DMS 273 (cell line): ENCODE data around the gene C9orf78.
A peak's percentile ranks its signal among the peaks of the same experiment; 100 is the strongest.

Experiments
- DNase-seq: peaks from one replicate; lab custom pipeline; 2025; ENCODE audit not compliant: unreplicated experiment; lab: John Stamatoyannopoulos, UW

Gene C9orf78

DNA sequence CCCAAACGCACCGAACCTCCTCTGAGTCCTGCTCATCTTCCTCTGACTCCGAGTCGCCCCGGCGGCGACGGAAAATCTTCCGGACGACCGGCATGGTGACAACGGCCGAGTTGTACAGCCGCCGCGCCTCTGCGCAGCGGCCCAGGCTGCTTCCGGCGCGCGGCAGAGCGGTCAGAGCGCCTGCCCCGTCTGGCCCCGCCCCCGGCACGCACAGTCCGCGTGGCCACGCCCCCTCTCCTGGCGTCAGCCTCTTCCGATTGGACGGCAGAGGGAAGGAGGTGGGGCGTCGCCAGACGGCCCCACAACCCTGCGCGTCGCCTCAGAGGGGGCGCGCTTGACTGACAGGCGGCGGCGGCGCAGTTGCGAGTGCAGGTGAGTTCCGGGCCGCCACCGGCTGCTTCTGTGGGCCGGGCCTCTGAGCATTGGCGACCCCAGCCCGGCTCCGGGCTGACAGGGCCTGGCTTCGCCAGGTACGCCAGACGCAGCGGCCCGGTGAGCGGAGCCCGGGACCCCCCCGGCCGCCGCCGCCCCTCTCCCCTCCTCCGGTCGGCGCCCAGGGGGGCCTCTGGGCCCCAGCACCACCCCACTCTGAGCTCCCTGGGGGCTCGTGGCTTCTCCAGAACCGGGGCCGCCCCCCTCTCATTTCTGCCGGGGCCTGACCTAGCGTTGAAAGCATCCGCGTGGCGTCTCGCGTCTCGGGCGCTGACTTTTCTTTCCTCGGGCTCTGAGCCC is at the start of gene C9orf78, which contains the start of gene USP20:
Gene C9orf78 (minus strand): TSS at position 148 of the 732 bp plus-strand sequence. CDS start 54 bp downstream, at position 94.
Gene USP20 (plus strand): TSS at position 331 of the 732 bp plus-strand sequence. CDS start 17,098 bp downstream, outside the sequence.
- peak; percentile 98 for DNase-seq

DNA sequence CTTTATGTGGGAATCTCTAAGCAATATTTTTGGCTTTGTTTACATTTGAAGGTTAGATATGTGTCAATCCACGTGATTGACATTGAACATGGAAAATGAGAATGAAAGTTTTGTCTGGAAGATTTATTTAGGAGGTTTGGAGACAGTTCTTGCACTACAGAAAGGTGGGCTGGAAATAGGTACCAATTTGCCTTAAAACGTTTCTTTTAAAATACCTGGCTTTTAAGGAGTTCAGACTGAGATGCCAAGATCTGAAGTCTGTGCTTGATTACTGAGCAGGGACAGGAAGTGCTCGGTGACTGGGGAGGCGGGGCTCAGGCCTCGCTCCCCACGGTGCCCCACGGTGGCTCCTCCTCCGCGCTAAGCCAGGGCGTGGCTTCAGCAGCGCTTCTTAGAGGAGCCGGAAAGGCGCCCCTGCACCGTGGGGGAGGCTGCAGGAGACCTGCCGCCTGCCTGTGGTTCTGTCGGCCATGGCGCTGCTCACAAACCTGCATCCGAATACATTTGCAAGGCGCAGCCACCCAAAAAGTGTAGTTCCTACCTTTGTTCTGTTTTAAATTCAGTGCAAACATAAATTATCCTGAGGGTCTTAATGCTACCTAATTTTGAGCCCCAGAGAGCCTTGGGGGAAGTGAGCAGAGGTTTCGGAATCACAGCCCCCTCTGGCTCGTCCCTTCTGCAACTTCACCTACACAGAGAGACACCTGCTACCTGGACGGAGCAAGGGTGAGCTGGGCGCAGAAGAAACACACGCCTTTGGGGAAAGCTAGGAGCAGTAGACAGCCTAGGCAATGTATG is 49.3 kb upstream of the C9orf78 start:
- peak; percentile 87 for DNase-seq

- DNase-seq = no peak
These were observed 46.7 kb upstream of the C9orf78 start for GRCh38 chr9:129881547-129882324.

DNA sequence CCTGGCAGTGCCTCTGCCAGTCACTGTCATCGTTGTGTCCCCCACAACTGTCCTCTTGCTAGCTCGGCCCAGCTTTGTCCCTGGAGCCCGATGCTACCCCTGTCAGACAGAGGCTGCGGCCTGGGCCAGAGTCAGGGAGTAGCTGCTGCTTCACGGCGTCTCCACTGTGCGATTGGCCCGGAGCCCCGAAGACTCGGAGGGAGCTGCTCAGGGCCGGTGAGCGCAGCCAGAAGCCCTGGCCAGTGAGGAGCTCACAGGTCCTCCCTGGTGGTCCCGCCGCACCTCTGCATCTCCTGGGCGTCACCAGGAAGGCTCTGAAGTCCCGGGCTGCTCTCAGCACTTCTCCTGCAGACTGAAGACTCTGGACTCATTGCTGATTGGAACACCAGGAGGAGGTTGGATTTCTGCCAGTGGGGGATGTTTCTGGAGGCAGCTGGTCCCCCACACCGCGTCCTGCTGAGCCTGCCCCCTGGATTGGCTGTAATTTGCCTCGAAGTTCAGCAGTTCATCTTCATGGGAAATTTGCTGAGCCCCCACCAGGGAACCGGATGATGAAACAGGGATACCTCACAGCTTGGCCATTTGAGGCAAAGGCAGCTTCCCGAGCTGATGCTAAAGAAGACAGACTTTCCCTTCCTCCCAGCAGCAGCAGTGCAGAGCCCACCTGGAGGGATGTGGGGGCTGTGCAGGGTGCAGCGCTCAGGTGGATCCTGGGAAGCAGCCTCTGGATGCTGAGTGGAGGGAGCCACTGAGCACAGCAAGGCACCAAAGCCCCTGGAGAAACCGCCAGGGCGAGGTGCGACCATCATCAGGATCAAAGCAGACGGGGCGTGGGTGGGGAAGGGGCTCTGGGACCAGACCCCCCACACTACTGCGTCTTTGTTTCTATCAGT is 45.8 kb upstream of the C9orf78 start:
- DNase-seq = peak; percentile 55

GRCh38 chr9:129879991-129880653 is 45.0 kb upstream of the C9orf78 start:
- DNase-seq = no peak

DNA sequence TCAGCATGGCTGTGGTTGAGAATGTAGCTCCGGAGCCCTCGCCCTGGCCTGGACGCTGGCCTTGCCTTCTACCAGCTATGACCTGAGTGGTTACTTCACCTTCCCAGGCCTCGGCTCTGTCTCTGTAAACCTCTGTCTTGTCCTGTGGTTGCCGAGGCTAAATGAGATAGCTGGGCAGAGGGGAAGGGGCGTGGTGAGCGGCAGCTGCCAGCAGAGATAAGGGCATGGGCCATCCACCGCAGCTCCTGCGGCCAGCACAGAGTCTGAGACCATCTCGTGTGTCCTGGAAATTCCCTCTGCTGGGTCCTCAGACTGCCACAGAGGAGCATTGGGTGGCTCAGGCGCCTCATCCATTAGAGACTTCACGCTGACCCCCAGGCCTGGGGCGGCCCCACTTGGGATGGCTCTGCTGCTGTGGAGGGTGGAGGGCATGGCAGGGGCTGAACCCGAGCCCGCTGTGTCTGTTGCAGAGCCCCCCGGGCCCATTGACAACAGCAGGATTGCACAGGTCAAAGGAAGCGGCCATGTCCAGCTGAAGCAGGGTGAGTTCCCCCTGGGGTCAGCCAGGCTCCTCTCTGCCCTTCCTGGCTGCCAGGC is 44.1 kb upstream of the C9orf78 start:
- DNase-seq = no peak

DNA sequence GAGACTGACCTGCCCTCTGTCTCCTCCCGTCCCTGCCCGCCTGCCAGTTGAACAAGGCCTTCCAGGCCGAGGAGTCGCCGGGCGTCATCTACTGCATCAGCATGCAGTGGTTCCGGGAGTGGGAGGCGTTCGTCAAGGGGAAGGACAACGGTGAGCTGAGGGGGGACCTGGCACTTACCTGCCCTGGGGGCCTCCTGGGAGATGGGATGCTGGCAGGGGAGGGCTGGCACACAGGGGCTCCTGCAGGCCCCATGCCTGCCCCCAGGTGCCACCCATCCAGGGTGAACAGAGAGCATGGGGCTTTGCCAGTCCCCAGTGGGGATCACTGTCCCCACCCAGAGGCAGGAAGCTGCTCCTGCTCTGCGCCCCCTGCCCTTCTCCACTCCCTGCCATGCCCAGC is 43.2 kb upstream of the C9orf78 start:
- no peak for DNase-seq

DNA sequence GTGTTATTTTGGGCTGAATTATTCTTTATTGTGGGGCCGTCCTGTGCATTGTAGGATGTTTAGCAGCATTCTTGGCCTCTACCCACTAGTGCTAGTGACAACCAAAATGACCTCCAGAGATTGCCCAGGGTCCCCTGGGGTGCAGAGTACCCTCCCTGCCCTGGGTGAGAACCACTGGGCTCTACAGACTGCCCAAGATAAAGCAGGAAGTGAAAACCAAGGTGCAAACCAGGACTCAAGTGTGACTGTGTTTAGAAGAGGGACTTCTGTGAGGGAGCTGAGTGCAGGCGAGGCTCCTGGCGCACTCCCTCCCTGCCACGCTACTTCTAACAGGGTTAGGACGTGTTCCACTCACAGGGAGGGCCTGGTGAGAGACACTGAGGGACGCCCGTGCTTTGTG is 41.7 kb upstream of the C9orf78 start:
- no peak for DNase-seq

GRCh38 chr9:129875687-129876395 is 40.8 kb upstream of the C9orf78 start:
- DNase-seq = peak; percentile 88

DNA sequence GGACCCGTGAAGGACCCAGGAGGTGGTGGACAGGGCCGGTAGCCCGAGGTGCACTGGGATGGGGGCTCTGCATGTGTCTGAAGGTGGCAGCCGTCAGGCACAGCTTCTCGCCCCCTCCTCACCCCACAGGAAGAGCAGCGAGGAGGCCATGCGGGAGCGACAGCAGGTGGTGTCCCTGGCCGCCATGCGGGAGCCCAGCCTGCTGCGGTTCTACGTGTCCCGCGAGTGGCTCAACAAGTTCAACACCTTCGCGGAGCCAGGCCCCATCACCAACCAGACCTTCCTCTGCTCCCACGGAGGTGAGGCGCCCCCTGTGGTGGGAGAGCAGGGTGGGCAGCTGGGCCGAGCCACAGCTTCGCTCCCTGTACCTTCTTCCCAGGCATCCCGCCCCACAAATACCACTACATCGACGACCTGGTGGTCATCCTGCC is 40.1 kb upstream of the C9orf78 start:
- peak; percentile 25 for DNase-seq

DNA sequence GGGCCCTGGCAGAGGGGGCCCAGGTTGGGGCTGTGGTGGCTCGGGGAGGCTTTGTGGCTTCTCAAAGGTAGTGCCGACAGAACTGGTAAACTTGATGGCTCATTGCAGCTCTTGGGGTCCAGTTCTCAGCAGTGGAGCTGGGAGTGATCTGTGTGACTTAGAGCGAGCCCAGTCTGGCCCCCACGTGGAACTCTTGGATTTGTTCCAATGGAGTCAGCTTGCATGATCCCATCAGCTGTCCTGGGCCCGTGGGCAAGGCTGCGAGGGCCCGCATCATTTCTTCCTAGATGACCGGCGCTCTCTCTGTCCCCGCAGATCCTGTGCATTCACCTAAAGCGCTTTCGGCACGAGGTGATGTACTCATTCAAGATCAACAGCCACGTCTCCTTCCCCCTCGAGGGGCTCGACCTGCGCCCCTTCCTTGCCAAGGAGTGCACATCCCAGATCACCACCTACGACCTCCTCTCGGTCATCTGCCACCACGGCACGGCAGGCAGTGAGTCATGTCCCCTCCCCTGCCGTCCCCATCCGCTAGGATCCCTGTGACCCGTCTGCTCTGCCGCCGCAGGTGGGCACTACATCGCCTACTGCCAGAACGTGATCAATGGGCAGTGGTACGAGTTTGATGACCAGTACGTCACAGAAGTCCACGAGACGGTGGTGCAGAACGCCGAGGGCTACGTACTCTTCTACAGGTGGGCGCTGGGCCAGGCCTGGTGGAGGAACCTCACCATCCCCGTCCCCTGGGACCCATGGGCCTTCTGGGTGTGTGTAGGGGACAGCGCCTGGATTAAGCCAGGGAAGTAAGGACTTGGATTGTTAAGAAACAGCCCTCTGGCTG is 39.4 kb upstream of the C9orf78 start:
- peak; percentile 32 for DNase-seq

GRCh38 chr9:129873563-129874190 is 38.6 kb upstream of the C9orf78 start:
- DNase-seq = peak; percentile 20

GRCh38 chr9:129871046-129871445 is 36.0 kb upstream of the C9orf78 start:
- DNase-seq = no peak

GRCh38 chr9:129869585-129870501 is 34.8 kb upstream of the C9orf78 start:
- DNase-seq = no peak

DNA sequence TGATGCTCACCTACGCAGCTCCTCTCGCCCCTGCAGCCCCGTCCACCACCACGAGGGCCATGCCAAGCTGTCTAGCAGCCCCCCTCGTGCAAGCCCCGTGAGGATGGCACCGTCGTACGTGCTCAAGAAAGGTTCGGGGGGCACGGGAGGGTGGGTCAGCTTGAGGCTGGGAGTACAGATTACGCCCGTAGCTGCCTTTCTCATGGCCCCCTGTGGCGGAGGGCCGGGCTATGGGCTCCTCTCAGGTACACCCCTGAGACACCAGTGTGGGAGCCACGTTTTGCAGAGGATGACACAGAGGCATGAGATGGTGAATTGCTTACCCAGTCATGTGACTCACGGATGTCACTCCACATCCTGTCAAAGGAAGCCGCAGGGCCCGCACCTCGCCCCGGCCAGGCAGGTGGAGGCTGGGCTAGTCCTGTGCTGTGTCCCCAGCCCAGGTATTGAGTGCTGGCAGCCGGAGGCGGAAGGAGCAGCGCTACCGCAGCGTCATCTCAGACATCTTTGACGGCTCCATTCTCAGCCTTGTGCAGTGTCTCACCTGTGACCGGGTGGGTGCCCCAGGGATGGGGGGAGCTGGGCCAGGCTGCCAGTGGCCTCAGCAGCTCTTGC is 33.9 kb upstream of the C9orf78 start:
- no peak for DNase-seq
